Right atrium auricular region (tissue), 2 donors: ENCODE measurements around the gene TIPRL. TPM values are rescaled to one million over a fixed set of nuclear protein-coding genes. Genes with fewer than 3 reads are reported as not detected.
"Not testable (repeated sequence)": the region's sequence is repeated elsewhere in the genome, so short reads cannot be mapped to it uniquely, and the experiment has no call there.

ENCODE experiments used
- DNase-seq: peaks from one replicate; pipeline ENCODE4 v3.0.0-alpha.2; 2019; ENCODE audit warnings: low spot score
- H3K27ac ChIP-seq, 2 donors: fragments of 200-600 bp; sonication (generic); 1 replicate in 1 of 2; 2 replicates in 1 of 2; pipeline ENCODE4 v1.5.1; 2016 to 2019
- H3K27me3 ChIP-seq, 2 donors: fragments of 200-600 bp; sonication (generic); one replicate each; pipeline versions ENCODE4 v1.5.1 to v1.6.0; 2017 to 2019
- H3K36me3 ChIP-seq: fragments of 200-600 bp; sonication (generic); one replicate; pipeline ENCODE4 v1.5.1; 2016
- H3K4me1 ChIP-seq, 2 donors: fragments of 200-600 bp; sonication (generic); one replicate each; pipeline versions ENCODE4 v1.5.1 to v1.6.0; 2017 to 2019
- H3K4me3 ChIP-seq, 2 donors: fragments of 200-600 bp; sonication (generic); 1 replicate in 1 of 2; 2 replicates in 1 of 2; pipeline ENCODE4 v1.5.1; 2017 to 2019; ENCODE audit warnings: mild to moderate bottlenecking in 1 of 2, moderate library complexity in 1 of 2
- H3K9me3 ChIP-seq, 2 donors: fragments of 200-600 bp; sonication (generic); one replicate each; pipeline ENCODE4 v1.5.1; 2019
- CTCF ChIP-seq, 2 donors: fragments of 200-600 bp; sonication (generic); IDR thresholded peaks; one replicate each; pipeline ENCODE4 v1.5.1; 2019; ENCODE audit warnings: antibody characterized with exemption in 2 of 2
- total RNA-seq, 2 donors: library from RNA; depleted of rRNA; stranded (reverse); fragments of >200 nt; gene quantifications; one replicate each; pipeline ENCODE4 v1.1.0, GENCODE V29; 2016

TIPRL gene
- total RNA-seq, 2 donors from 2014 or later = 26.9 to 31.9 TPM

GRCh38 chr1:168206111-168206510 lies 27.3 kb downstream of the TIPRL start:
- H3K9me3 ChIP-seq = peaks cover 0 to 2% of the 10 kb centered on the region in 2 donors

GRCh38 chr1:168207673-168208072 lies 28.9 kb downstream of the TIPRL start:
- H3K4me1 ChIP-seq, H3K27ac ChIP-seq, DNase-seq, H3K27me3 ChIP-seq, H3K36me3 ChIP-seq, H3K9me3 ChIP-seq, H3K4me3 ChIP-seq: not testable (repeated sequence)

More at GRCh38 chr1:168206111-168206510, 27.3 kb downstream of the TIPRL start:
- Histone ChIP-seq H3K27ac (no peak overlapping the region), H3K4me3 (no peak overlapping the region), H3K36me3 (no peaks in the 10 kb centered on the region), H3K4me1 (no peaks in the 10 kb centered on the region), H3K27me3 (no peaks in the 10 kb centered on the region)
- DNase-seq = no peak
- TF ChIP-seq CTCF (IDR thresholded peaks at IDR 0.05) = no peak

DNA sequence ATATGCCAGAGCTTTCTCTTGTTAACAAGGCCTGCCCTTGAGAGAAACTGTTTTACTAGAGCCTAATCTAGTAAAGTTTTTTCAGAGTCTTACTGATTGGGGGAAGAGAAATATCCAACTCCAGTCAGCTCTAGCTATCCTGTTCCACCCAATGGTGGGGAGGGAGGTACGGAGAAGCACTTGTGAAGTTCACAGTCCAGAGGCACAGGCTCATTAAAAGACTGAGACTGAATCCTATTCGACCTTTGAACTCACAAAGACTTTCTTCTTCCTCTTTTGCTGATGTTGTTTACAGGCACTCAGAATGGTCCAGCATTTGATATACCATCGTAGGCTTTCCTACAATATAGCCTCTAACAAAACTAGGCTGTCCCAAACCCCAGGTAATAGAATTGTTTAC lies 31.6 kb downstream of the TIPRL start:
- Histone ChIP-seq H3K4me1 (no peaks in the 10 kb centered on the region), H3K36me3 (no peaks in the 10 kb centered on the region), H3K27ac (no peak overlapping the region), H3K4me3 (no peak overlapping the region), H3K27me3 (no peaks in the 10 kb centered on the region), H3K9me3 (peaks cover 0 to 6% of the 10 kb centered on the region in 2 donors)
- TF ChIP-seq CTCF (IDR thresholded peaks at IDR 0.05) = no peak
- DNase-seq = no peak

- H3K4me3 ChIP-seq = no peak overlapping the region
- H3K36me3 ChIP-seq = no peaks in the 10 kb centered on the region
- no peaks in the 10 kb centered on the region for H3K4me1 ChIP-seq
- TF ChIP-seq CTCF (IDR thresholded peaks at IDR 0.05) = no peak
- no peak overlapping the region for H3K27ac ChIP-seq
- no peak for DNase-seq
- H3K27me3 ChIP-seq = no peaks in the 10 kb centered on the region
- peaks cover 0 to 6% of the 10 kb centered on the region in 2 donors for H3K9me3 ChIP-seq
Measured at GRCh38 chr1:168213349-168213748, 34.6 kb downstream of the TIPRL start.

DNA sequence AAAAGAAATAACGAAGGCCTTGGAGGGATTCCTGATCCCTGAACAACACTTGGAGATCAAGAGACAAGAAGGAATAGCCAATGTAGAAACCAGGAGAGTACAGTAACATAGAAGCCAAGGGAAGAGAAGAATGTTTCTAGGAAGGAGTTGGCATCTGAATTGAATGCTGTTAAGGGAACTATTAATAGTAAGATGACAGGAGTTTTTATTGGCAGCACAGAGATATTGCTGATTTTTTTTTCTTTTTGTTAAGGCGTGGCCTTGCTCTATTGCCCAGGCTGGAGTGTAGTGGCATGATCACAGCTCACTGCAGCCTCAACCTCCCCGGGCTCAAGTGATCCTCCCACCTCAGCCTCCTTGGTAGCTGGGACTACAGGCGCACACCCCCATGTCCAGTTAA lies 37.4 kb downstream of the TIPRL start:
- no peaks in the 10 kb centered on the region for H3K27me3 ChIP-seq
- H3K27ac ChIP-seq = no peak overlapping the region

GRCh38 chr1:168217664-168218063 lies 38.9 kb downstream of the TIPRL start:
- Histone ChIP-seq H3K27me3 (no peaks in the 10 kb centered on the region), H3K27ac (no peak overlapping the region), H3K4me3 (no peak overlapping the region), H3K9me3 (no peaks in the 10 kb centered on the region), H3K4me1 (no peaks in the 10 kb centered on the region), H3K36me3 (no peaks in the 10 kb centered on the region)
- DNase-seq = no peak
- no peak for TF ChIP-seq CTCF (IDR thresholded peaks at IDR 0.05)

More for the DNA sequence above, 37.4 kb downstream of the TIPRL start:
- Histone ChIP-seq H3K4me3 (no peak overlapping the region), H3K4me1 (no peaks in the 10 kb centered on the region), H3K9me3 (peaks cover 0 to 3% of the 10 kb centered on the region in 2 donors), H3K36me3 (no peaks in the 10 kb centered on the region)
- TF ChIP-seq CTCF (IDR thresholded peaks at IDR 0.05) = no peak
- no peak for DNase-seq
